SK-N-SH treated with all-trans-retinoic acid at 6 μM for 48 hours (cell line): Measurements from ENCODE around the gene NAP1L4.

Source experiments
- CSDC2 ChIP-seq: fragments of 250-450 bp; sonication (Bioruptor Pico); IDR thresholded peaks from 2 replicates; pipeline ENCODE4 v1.5.0; 2020; ENCODE audit warnings: mild to moderate bottlenecking, moderate library complexity
- OSR1 ChIP-seq: fragments of 250-450 bp; sonication (Bioruptor Pico); IDR thresholded peaks from 2 replicates; pipeline ENCODE4 v1.8.0; 2022; ENCODE audit warnings: moderate library complexity, mild to moderate bottlenecking, inconsistent platforms
- ZFP30 ChIP-seq: fragments of 450-650 bp; formaldehyde crosslinking; IDR thresholded peaks from 2 replicates; pipeline ENCODE4 v1.5.0; 2022; ENCODE audit warnings: mild to moderate bottlenecking, moderate library complexity
- ZNF565 ChIP-seq: fragments of 450-650 bp; formaldehyde crosslinking; conservative IDR thresholded peaks from 2 replicates; pipeline ENCODE4 v1.5.0; 2020; ENCODE audit warnings: low read depth, mild to moderate bottlenecking, moderate library complexity
- ZNF70 ChIP-seq: fragments of 450-650 bp; formaldehyde crosslinking; IDR thresholded peaks from 2 replicates; pipeline ENCODE4 v1.5.0; 2020; ENCODE audit warnings: mild to moderate bottlenecking, moderate library complexity
- TF ChIP-seq, protein P1 (sequence below): fragments of 250-450 bp; sonication (Bioruptor Pico); IDR thresholded peaks from 2 replicates; pipeline ENCODE4 v1.8.0; 2020; ENCODE audit warnings: mild to moderate bottlenecking, moderate library complexity, borderline replicate concordance
- TF ChIP-seq, protein P2 (sequence below): fragments of 250-450 bp; sonication (Bioruptor Pico); IDR thresholded peaks from 2 replicates; pipeline ENCODE4 v1.5.0; 2020; ENCODE audit warnings: mild to moderate bottlenecking, moderate library complexity
- TF ChIP-seq, protein P3 (sequence below): fragments of 250-450 bp; sonication (Bioruptor Pico); IDR thresholded peaks from 2 replicates; pipeline ENCODE4 v1.5.1; 2020; ENCODE audit warnings: low read depth, mild to moderate bottlenecking, moderate library complexity

DNA sequence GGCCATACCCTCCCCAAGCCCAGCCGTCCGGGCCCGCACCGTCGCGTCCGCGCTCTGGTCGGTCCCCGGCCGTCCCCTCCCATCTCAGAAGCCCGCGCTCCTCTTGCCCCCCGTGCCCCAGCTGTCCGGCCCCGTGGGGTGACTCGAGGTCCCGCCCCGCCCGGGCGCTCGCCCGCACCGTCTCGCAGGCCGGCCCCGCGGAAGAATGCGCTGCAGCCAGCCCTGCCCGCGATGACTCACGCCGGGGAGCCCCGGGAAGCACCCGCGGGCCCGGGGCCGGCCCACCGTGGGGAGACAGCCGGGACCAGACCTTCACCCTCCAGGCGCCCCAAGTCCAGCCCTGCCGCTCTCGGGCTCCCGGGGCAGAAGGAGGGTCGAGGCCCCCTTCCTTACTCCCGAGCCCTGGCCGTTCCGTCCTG, 62.6 kb downstream of the NAP1L4 start:
- no peak for TF ChIP-seq OSR1 (CRISPR knock-in tag)
- no peak for TF ChIP-seq ZFP30 (CRISPR knock-in tag)
- TF ChIP-seq, protein P1, sequence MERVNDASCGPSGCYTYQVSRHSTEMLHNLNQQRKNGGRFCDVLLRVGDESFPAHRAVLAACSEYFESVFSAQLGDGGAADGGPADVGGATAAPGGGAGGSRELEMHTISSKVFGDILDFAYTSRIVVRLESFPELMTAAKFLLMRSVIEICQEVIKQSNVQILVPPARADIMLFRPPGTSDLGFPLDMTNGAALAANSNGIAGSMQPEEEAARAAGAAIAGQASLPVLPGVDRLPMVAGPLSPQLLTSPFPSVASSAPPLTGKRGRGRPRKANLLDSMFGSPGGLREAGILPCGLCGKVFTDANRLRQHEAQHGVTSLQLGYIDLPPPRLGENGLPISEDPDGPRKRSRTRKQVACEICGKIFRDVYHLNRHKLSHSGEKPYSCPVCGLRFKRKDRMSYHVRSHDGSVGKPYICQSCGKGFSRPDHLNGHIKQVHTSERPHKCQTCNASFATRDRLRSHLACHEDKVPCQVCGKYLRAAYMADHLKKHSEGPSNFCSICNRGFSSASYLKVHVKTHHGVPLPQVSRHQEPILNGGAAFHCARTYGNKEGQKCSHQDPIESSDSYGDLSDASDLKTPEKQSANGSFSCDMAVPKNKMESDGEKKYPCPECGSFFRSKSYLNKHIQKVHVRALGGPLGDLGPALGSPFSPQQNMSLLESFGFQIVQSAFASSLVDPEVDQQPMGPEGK (CRISPR knock-in tag): no peak
- no peak for TF ChIP-seq CSDC2 (CRISPR knock-in tag)
- no peak for TF ChIP-seq ZNF70
- TF ChIP-seq, protein P2, sequence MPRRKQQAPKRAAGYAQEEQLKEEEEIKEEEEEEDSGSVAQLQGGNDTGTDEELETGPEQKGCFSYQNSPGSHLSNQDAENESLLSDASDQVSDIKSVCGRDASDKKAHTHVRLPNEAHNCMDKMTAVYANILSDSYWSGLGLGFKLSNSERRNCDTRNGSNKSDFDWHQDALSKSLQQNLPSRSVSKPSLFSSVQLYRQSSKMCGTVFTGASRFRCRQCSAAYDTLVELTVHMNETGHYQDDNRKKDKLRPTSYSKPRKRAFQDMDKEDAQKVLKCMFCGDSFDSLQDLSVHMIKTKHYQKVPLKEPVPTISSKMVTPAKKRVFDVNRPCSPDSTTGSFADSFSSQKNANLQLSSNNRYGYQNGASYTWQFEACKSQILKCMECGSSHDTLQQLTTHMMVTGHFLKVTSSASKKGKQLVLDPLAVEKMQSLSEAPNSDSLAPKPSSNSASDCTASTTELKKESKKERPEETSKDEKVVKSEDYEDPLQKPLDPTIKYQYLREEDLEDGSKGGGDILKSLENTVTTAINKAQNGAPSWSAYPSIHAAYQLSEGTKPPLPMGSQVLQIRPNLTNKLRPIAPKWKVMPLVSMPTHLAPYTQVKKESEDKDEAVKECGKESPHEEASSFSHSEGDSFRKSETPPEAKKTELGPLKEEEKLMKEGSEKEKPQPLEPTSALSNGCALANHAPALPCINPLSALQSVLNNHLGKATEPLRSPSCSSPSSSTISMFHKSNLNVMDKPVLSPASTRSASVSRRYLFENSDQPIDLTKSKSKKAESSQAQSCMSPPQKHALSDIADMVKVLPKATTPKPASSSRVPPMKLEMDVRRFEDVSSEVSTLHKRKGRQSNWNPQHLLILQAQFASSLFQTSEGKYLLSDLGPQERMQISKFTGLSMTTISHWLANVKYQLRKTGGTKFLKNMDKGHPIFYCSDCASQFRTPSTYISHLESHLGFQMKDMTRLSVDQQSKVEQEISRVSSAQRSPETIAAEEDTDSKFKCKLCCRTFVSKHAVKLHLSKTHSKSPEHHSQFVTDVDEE (CRISPR knock-in tag): no peak
- TF ChIP-seq, protein P3, sequence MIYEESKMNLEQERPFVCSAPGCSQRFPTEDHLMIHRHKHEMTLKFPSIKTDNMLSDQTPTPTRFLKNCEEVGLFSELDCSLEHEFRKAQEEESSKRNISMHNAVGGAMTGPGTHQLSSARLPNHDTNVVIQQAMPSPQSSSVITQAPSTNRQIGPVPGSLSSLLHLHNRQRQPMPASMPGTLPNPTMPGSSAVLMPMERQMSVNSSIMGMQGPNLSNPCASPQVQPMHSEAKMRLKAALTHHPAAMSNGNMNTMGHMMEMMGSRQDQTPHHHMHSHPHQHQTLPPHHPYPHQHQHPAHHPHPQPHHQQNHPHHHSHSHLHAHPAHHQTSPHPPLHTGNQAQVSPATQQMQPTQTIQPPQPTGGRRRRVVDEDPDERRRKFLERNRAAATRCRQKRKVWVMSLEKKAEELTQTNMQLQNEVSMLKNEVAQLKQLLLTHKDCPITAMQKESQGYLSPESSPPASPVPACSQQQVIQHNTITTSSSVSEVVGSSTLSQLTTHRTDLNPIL (CRISPR knock-in tag): no peak
- no peak for TF ChIP-seq ZNF565 (CRISPR knock-in tag)
